Spleen (tissue), 11 donors: ENCODE results near the gene CYP3A4. TPM values are rescaled to one million over a fixed set of nuclear protein-coding genes. Genes with fewer than 3 reads are reported as not detected.

Experiments used
- DNase-seq: peaks from one replicate; pipeline ENCODE4 v3.0.0-alpha.2; 2020
- H3K27ac ChIP-seq, 8 donors: fragments of 200-600 bp; sonication (generic) in 7 of 8; 1 replicate in 4 of 8; 2 replicates in 4 of 8; pipeline versions ENCODE4 v1.5.0 to v1.8.0; 2016 to 2021; ENCODE audit warnings: inconsistent platforms in 4 of 8, mild to moderate bottlenecking in 4 of 8, moderate library complexity in 1 of 8
- H3K27me3 ChIP-seq, 7 donors: fragments of 200-600 bp; sonication (generic) in 6 of 7; replicated peaks in 1 of 7; 1 replicate in 4 of 7; 2 replicates in 3 of 7; pipeline versions ENCODE4 v1.5.0 to v1.8.0; 2016 to 2021; ENCODE audit warnings: inconsistent platforms in 3 of 7, mild to moderate bottlenecking in 1 of 7
- H3K36me3 ChIP-seq, 6 donors: fragments of 200-600 bp; sonication (generic) in 5 of 6; 1 replicate in 4 of 6; 2 replicates in 2 of 6; pipeline versions ENCODE4 v1.5.0 to v1.8.0; 2016 to 2021; ENCODE audit warnings: inconsistent platforms in 2 of 6
- H3K4me1 ChIP-seq, 6 donors: fragments of 200-600 bp; sonication (generic) in 5 of 6; 1 replicate in 3 of 6; 2 replicates in 3 of 6; pipeline versions ENCODE4 v1.5.0 to v1.8.0; 2016 to 2021; ENCODE audit warnings: inconsistent platforms in 3 of 6
- H3K4me3 ChIP-seq, 8 donors: fragments of 200-600 bp; sonication (generic) in 7 of 8; 1 replicate in 4 of 8; 2 replicates in 4 of 8; pipeline versions ENCODE4 v1.5.0 to v1.8.0; 2016 to 2021; ENCODE audit warnings: inconsistent platforms in 4 of 8, mild to moderate bottlenecking in 4 of 8, moderate library complexity in 2 of 8
- H3K9me3 ChIP-seq, 8 donors: fragments of 200-600 bp; sonication (generic) in 7 of 8; 1 replicate in 4 of 8; 2 replicates in 4 of 8; pipeline versions ENCODE4 v1.5.0 to v1.8.0; 2016 to 2021; ENCODE audit warnings: inconsistent platforms in 4 of 8
- CTCF ChIP-seq, 11 experiments: fragments of 200-600 bp in 7 of 11; fragments of 450-650 bp in 4 of 11; sonication (generic) in 4 of 11; IDR thresholded peaks in 8 of 11; conservative IDR thresholded peaks in 3 of 11; 1 replicate in 7 of 11; 2 replicates in 4 of 11; pipeline versions ENCODE4 v1.4.0 to v1.8.0; 2016 to 2021; ENCODE audit warnings: antibody characterized with exemption in 11 of 11, inconsistent platforms in 4 of 11, mild to moderate bottlenecking in 1 of 11
- POLR2A ChIP-seq, 3 donors: fragments of 450-650 bp; IDR thresholded peaks; one replicate each; pipeline ENCODE4 v1.5.1; 2017; ENCODE audit warnings: antibody characterized with exemption in 3 of 3, mild to moderate bottlenecking in 1 of 3
- POLR2AphosphoS5 ChIP-seq, 3 donors: sonication (generic); formaldehyde crosslinking; IDR thresholded peaks; one replicate each; pipeline ENCODE4 v1.5.1; 2017; ENCODE audit warnings: antibody characterized with exemption in 3 of 3
- WGBS, 5 donors: extraction: QIAGEN DNeasy Blood & Tissue Kit in 3 of 5; methylation state at CpG; one replicate each; pipeline versions ENCODE4 v1.1.5 to v1.1.7; 2013 to 2018; 5-methylcytosine and 5-hydroxymethylcytosine counted together
- intact Hi-C: fragments of 100-400 bp; cut with DNase I; formaldehyde crosslinking; loops from one replicate; pipeline ENCODE4 v1.15.0; 2023; ENCODE audit warnings: low total_unique reads
- polyA plus RNA-seq, 3 donors: library from polyadenylated mRNA; stranded (reverse); fragments of 200-250 nt; gene quantifications; one replicate each; pipeline ENCODE4 v1.2.1, GENCODE V29; 2013
- total RNA-seq, 7 donors: library from RNA; depleted of rRNA in 3 of 7; stranded (reverse); fragments of >200 nt in 3 of 7; fragmentation: NEBNext Ultra II Directional in 4 of 7; extraction: Animal tissue kit (Norgen Biotek cat#: 25700) in 4 of 7; gene quantifications; one replicate each; pipeline versions ENCODE4 v1.1.0 to v1.2.1, GENCODE V29; 2016 to 2021
- donor health status: healthy with polysubstance abuse.
- donor health status: DM: no; HTN: no; CAD: no; lungs with moderate emphysema.
- donor health status: DM: no; HTN: no; CAD: no.
- donor health status: Bipolar disorder and iron deficiency.
- donor health status: healthy.
- donor health status: DM: no; HTN: no; CAD: no.
- donor health status: DM: yes; HTN: yes; CAD: no.

CYP3A4 gene
- total and polyA plus RNA-seq, 10 donors = not detected

DNA sequence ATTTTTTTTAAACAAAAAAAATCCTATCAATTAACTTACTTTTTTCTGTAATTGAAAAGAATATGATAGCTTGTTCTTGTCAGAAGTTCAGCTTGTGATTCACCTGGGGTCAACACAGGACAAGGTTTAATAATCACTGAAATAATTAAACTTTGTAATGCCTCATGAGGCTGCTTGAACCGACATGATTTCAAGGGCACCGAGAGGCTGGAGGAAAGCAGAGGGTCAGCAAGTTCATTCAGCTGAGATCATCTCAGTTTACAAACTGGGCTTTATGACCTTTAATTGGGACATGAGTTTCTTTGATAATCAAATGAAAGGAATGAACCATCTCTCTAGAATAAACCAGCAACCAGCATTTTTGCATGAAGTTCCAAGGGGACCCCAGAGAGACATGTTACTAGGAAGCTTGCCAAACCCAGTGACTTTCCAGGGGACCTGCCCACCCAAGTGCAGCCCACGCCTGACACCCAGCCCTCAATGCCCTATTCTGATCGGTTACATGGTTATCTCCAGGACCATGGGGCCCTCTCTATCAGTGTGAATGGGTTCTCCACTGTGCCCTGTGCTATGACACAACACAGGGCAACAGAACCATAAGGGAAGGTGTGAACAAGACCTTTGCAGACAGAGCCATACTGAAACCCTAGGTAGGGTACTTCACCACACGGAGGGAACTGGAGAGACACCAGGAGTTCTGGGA, 7.8 kb upstream of the CYP3A4 start:
- H3K9me3 ChIP-seq = peaks cover 0 to 8% (median 0%) of the 10 kb centered on the region in 8 donors
- no peak overlapping the region for H3K4me3 ChIP-seq
- H3K36me3 ChIP-seq = no peaks in the 10 kb centered on the region
- DNase-seq = no peak
- intact Hi-C loops = no loop called here
- TF ChIP-seq POLR2AphosphoS5 (IDR thresholded peaks at IDR 0.05) (no peak), CTCF (IDR thresholded peaks at IDR 0.05 in 8 of 11, conservative IDR thresholded peaks at IDR 0.05 in 3 of 11) (no peak), POLR2A (IDR thresholded peaks at IDR 0.05) (no peak)
- no peaks in the 10 kb centered on the region for H3K4me1 ChIP-seq
- 65 to 77% (median 73%) methylated on average over 5 of the region's 5 CpGs for WGBS, 5 donors
- H3K27ac ChIP-seq = no peak overlapping the region
- peaks cover 0 to 17% (median 0%) of the 10 kb centered on the region in 7 donors for H3K27me3 ChIP-seq

DNA sequence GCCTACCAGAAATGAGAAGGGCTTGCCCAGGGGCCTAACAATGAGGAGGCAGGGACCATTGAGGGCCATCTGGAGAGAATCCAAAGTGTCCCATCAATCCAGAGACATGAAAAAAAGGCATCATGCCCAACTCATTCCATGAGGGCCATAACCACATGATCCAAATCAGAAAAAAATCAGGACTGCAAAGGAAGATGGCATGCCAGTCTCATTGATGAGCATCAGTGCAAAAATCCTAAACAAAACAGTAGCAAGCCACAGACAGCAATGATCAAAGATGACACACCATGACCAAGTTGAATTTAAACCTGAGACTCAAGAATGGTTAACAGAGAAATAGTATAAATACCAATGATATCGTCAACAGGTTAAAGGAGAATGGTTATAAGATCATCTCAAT, 7.0 kb upstream of the CYP3A4 start:
- WGBS, 5 donors = 73 to 89% (median 78%) methylated on average over 1 of the region's 1 CpG
- H3K4me1 ChIP-seq = no peaks in the 10 kb centered on the region
- intact Hi-C loops = no loop called here

GRCh38 chr7:99790407-99790806, 6.4 kb upstream of the CYP3A4 start:
- Histone ChIP-seq H3K36me3 (no peaks in the 10 kb centered on the region), H3K27me3 (peaks cover 0 to 22% (median 0%) of the 10 kb centered on the region in 7 donors), H3K9me3 (no peaks in the 10 kb centered on the region), H3K27ac (no peak overlapping the region), H3K4me1 (no peaks in the 10 kb centered on the region), H3K4me3 (no peak overlapping the region)
- DNase-seq = no peak
- intact Hi-C loops = no loop called here
- WGBS, 5 donors = 88 to 91% (median 90%) methylated on average over 3 of the region's 3 CpGs
- TF ChIP-seq POLR2AphosphoS5 (IDR thresholded peaks at IDR 0.05) (no peak), POLR2A (IDR thresholded peaks at IDR 0.05) (no peak), CTCF (IDR thresholded peaks at IDR 0.05 in 8 of 11, conservative IDR thresholded peaks at IDR 0.05 in 3 of 11) (no peak)

More for the DNA sequence above, 7.0 kb upstream of the CYP3A4 start:
- Histone ChIP-seq H3K36me3 (no peaks in the 10 kb centered on the region), H3K9me3 (peaks cover 0 to 5% (median 0%) of the 10 kb centered on the region in 8 donors), H3K4me3 (no peak overlapping the region), H3K27me3 (peaks cover 0 to 17% (median 0%) of the 10 kb centered on the region in 7 donors), H3K27ac (no peak overlapping the region)
- no peak for DNase-seq
- TF ChIP-seq POLR2AphosphoS5 (IDR thresholded peaks at IDR 0.05) (no peak), CTCF (IDR thresholded peaks at IDR 0.05 in 8 of 11, conservative IDR thresholded peaks at IDR 0.05 in 3 of 11) (no peak), POLR2A (IDR thresholded peaks at IDR 0.05) (no peak)

DNA sequence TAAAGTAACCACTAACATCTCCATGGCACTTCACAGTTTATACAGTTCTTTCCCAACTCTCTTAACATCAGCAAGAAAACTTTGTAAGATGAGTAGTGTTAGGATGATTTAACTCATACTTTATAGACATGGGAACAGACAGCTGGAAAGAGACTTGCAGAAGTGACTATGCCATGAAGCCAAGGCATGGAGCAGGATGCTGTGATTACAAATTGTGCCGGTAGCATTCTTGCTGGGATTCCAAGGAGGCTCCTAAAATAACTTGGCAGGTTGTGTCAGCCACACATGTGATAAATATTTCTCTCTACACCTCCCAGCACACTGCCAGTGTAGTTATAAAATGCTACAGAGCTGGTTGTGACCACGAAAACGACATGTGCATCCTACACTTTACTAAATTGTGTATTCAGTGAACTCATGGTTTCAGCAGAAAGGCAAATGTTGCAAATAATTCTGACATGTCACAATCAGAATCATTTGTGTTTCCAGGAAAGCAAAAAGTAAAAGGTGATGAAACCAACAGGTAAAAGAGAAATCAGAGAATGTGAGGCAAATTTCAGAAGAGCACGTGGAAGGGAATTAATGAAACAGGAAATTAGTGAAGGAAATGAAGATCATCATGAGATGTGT, 5.6 kb upstream of the CYP3A4 start:
- TF ChIP-seq POLR2AphosphoS5 (IDR thresholded peaks at IDR 0.05) = no peak
- TF ChIP-seq POLR2A (IDR thresholded peaks at IDR 0.05) = no peak
- no peak for TF ChIP-seq CTCF (IDR thresholded peaks at IDR 0.05 in 8 of 11, conservative IDR thresholded peaks at IDR 0.05 in 3 of 11)
- 67 to 81% (median 76%) methylated on average over 4 of the region's 4 CpGs for WGBS, 5 donors
- no peak for DNase-seq
- Histone ChIP-seq H3K27ac (no peak overlapping the region), H3K4me1 (no peaks in the 10 kb centered on the region), H3K4me3 (no peak overlapping the region), H3K27me3 (peaks cover 0 to 24% (median 0%) of the 10 kb centered on the region in 7 donors), H3K36me3 (no peaks in the 10 kb centered on the region), H3K9me3 (no peaks in the 10 kb centered on the region)
- intact Hi-C loops = no loop called here
